GM19240 (cell line): ENCODE results near the gene PHF24.
A peak's percentile ranks its signal among the peaks of the same experiment; 100 is the strongest.

Experiments used
- DNase-seq: peaks from one replicate; pipeline ENCODE4 v3.0.0; 2011; ENCODE audit warnings: low spot score; ENCODE audit not compliant: insufficient read length

PHF24 gene

GRCh38 chr9:34983209-34983608, 25.1 kb downstream of the PHF24 start:
- no peak for DNase-seq

- no peak for DNase-seq
These were observed 26.0 kb downstream of the PHF24 start for GRCh38 chr9:34984049-34984448.

GRCh38 chr9:34985311-34985899, 27.3 kb downstream of the PHF24 start:
- no peak for DNase-seq

- no peak for DNase-seq
These were observed 28.5 kb downstream of the PHF24 start for GRCh38 chr9:34986540-34987047.

- no peak for DNase-seq
These were observed 29.2 kb downstream of the PHF24 start for GRCh38 chr9:34987160-34987901.

- no peak for DNase-seq
These were observed 30.3 kb downstream of the PHF24 start for GRCh38 chr9:34988218-34989002.

GRCh38 chr9:34989003-34989945, 31.2 kb downstream of the PHF24 start, which contains the start of gene DNAJB5:
Gene DNAJB5 (plus strand): TSS chr9:34989745. CDS start chr9:34990631, 886 bp downstream.
- peak; percentile 79 for DNase-seq

- no peak for DNase-seq
These were observed 32.0 kb downstream of the PHF24 start for GRCh38 chr9:34989946-34990635.

- DNase-seq = no peak
These were observed 33.0 kb downstream of the PHF24 start for GRCh38 chr9:34990908-34991606.

GRCh38 chr9:34991607-34992375, 33.7 kb downstream of the PHF24 start:
- no peak for DNase-seq

- no peak for DNase-seq
These were observed 34.4 kb downstream of the PHF24 start for GRCh38 chr9:34992376-34992951.

- no peak for DNase-seq
These were observed 35.6 kb downstream of the PHF24 start for GRCh38 chr9:34993502-34994259.

- no peak for DNase-seq
These were observed 36.3 kb downstream of the PHF24 start for GRCh38 chr9:34994260-34994899.

GRCh38 chr9:34994900-34995669, 37.0 kb downstream of the PHF24 start:
- no peak for DNase-seq

GRCh38 chr9:34995670-34996060, 37.6 kb downstream of the PHF24 start:
- DNase-seq = no peak

GRCh38 chr9:34996181-34996904, 38.3 kb downstream of the PHF24 start:
- DNase-seq = no peak
